Adipocyte (in vitro differentiated cells): ENCODE data around the gene TMEM200A.

Experiments used
- DNase-seq: peaks from one replicate; pipeline ENCODE4 v3.0.0-alpha.2; 2015; ENCODE audit warnings: low read depth
- H3K27me3 ChIP-seq: replicated peaks from 2 replicates; pipeline ENCODE4 v1.7.0; 2013; ENCODE audit warnings: mild to moderate bottlenecking, low read length, moderate library complexity; ENCODE audit not compliant: control insufficient read depth, insufficient read depth
- H3K36me3 ChIP-seq: 2 replicates; pipeline ENCODE4 v1.7.0; 2013; ENCODE audit warnings: low read length, mild to moderate bottlenecking, moderate library complexity; ENCODE audit not compliant: control insufficient read depth, insufficient read depth, severe bottlenecking
- H3K4me1 ChIP-seq: 2 replicates; pipeline ENCODE4 v1.7.0; 2013; ENCODE audit warnings: mild to moderate bottlenecking, low read length, moderate library complexity; ENCODE audit not compliant: control insufficient read depth, insufficient read depth
- H3K4me3 ChIP-seq: 2 replicates; pipeline ENCODE4 v1.7.0; 2013; ENCODE audit warnings: mild to moderate bottlenecking, low read length, moderate library complexity
- H3K9ac ChIP-seq: 2 replicates; pipeline ENCODE4 v1.7.0; 2013; ENCODE audit warnings: mild to moderate bottlenecking, low read length, moderate library complexity
- H3K9me3 ChIP-seq: 2 replicates; pipeline ENCODE4 v1.7.0; 2013; ENCODE audit warnings: mild to moderate bottlenecking, low read length, moderate library complexity; ENCODE audit not compliant: control insufficient read depth

The TMEM200A gene

DNA sequence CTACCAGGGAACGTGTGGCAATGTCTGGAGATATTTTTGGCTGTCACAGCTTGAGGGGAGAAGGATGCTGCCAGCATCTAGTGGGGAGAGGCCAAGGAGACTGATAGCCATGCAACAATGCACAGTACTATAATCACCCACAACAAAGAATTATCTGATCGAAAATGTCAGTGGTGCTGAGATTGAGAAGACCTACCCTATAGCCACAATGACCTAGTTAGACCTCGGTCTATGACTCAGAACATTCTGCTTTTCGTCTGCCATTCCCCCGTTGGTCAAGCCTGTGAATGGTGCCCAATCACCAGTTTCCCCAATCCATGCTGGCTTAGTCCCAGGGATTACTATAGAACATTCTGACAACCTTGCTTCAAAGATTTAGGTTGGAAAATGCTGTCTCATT, 93.5 kb downstream of the TMEM200A start:
- Histone ChIP-seq H3K4me1 (peaks cover 9% of the 10 kb centered on the region), H3K9me3 (no peaks in the 10 kb centered on the region), H3K9ac (no peak overlapping the region), H3K36me3 (no peaks in the 10 kb centered on the region), H3K27me3 (no peaks in the 10 kb centered on the region), H3K4me3 (no peak overlapping the region)
- no peak for DNase-seq

- no peak overlapping the region for H3K9ac ChIP-seq
- no peaks in the 10 kb centered on the region for H3K27me3 ChIP-seq
- no peaks in the 10 kb centered on the region for H3K36me3 ChIP-seq
- no peak for DNase-seq
- no peaks in the 10 kb centered on the region for H3K9me3 ChIP-seq
- H3K4me1 ChIP-seq: peaks cover 9% of the 10 kb centered on the region
- H3K4me3 ChIP-seq: no peak overlapping the region
Observed at GRCh38 chr6:130460934-130461333, 95.1 kb downstream of the TMEM200A start.

- Histone ChIP-seq H3K9me3 (no peaks in the 10 kb centered on the region), H3K4me1 (peaks cover 7% of the 10 kb centered on the region), H3K36me3 (no peaks in the 10 kb centered on the region), H3K4me3 (no peak overlapping the region), H3K27me3 (no peaks in the 10 kb centered on the region), H3K9ac (no peak overlapping the region)
- peak; percentile 7 for DNase-seq
Observed at GRCh38 chr6:130466052-130466747, 100.4 kb downstream of the TMEM200A start.

- Histone ChIP-seq H3K4me1 (peaks cover 3% of the 10 kb centered on the region), H3K36me3 (no peaks in the 10 kb centered on the region), H3K4me3 (no peak overlapping the region), H3K9ac (no peak overlapping the region), H3K9me3 (no peaks in the 10 kb centered on the region), H3K27me3 (no peaks in the 10 kb centered on the region)
- peak; percentile 12 for DNase-seq
Observed at GRCh38 chr6:130466748-130467061, 100.9 kb downstream of the TMEM200A start.

DNA sequence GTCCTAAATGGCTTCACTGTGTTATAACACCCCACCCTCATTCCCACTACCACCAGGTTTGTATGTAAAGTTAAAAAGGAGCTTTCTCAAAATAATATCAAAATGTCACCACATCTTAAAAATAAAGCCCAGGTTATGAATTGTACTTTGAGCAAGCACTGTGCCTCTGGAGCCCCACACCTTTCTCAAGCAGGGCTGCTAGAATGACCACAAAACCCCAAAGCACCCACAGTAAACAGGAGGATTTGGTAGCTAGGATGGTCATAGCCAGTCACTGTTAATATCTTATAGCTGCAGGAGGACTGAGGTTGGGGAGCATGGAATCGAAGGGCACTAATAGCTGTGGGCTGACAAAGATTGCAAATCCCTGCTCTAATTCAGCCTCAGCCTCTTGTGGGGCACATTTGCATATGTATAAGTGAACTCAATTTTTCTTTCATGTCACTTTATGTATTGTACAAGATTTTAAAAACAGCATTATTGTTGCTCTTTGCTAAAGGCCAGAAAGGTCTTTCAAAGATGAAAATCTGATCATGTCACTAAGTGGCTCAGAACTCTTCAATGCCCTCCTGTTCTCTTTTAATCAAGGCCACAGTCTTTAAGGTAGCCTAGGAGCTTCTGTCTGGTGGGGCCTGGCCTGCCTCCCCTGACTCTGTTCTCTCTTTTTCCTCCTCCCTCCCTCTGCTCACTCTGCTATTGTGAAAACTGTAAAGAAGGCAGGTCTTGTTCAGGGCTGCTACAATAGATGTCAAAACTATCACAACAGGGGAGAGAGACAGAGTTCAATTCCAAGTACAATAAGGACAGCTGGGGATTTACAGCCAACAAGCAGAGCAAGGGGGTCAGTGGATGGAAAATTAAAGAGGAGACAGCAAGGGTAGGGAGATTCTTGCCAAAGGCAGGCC, 101.6 kb downstream of the TMEM200A start:
- no peak for DNase-seq
- Histone ChIP-seq H3K9ac (no peak overlapping the region), H3K4me3 (no peak overlapping the region), H3K4me1 (no peaks in the 10 kb centered on the region), H3K9me3 (no peaks in the 10 kb centered on the region), H3K27me3 (no peaks in the 10 kb centered on the region), H3K36me3 (no peaks in the 10 kb centered on the region)

GRCh38 chr6:130470766-130471165, 104.9 kb downstream of the TMEM200A start:
- Histone ChIP-seq H3K4me3 (no peak overlapping the region), H3K9me3 (peaks cover 5% of the 10 kb centered on the region), H3K36me3 (no peaks in the 10 kb centered on the region), H3K4me1 (no peaks in the 10 kb centered on the region), H3K27me3 (no peaks in the 10 kb centered on the region), H3K9ac (no peak overlapping the region)
- DNase-seq: no peak

DNA sequence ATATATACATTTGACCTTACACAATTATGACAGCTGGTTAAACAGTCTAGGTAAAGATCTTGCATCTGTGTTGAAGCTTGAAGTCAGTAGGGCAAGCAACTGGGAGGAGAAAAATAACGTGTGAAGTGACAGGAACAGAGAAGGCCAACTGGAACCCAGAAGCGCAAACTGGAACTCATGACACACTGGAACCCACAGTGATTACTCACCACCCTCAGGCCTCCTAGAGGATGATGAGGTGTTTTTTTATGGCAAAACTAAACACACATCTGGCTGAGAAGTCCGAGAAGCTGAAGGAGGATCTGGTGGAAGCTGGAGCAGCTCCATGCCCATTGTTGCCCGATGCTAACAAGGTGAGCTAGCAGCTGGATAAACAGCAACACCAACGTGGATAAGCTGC, 108.1 kb downstream of the TMEM200A start:
- H3K27me3 ChIP-seq: no peaks in the 10 kb centered on the region
- H3K4me3 ChIP-seq: no peak overlapping the region
- no peaks in the 10 kb centered on the region for H3K4me1 ChIP-seq
- H3K9me3 ChIP-seq: peaks cover 5% of the 10 kb centered on the region
- peak; percentile 44 for DNase-seq
- H3K36me3 ChIP-seq: no peaks in the 10 kb centered on the region
- no peak overlapping the region for H3K9ac ChIP-seq

- peaks cover 4% of the 10 kb centered on the region for H3K4me1 ChIP-seq
- H3K27me3 ChIP-seq: no peaks in the 10 kb centered on the region
- peak; percentile 46 for DNase-seq
- no peaks in the 10 kb centered on the region for H3K36me3 ChIP-seq
- no peak overlapping the region for H3K4me3 ChIP-seq
- no peaks in the 10 kb centered on the region for H3K9me3 ChIP-seq
- H3K9ac ChIP-seq: no peak overlapping the region
Observed at GRCh38 chr6:130482645-130483390, 117.0 kb downstream of the TMEM200A start.

DNA sequence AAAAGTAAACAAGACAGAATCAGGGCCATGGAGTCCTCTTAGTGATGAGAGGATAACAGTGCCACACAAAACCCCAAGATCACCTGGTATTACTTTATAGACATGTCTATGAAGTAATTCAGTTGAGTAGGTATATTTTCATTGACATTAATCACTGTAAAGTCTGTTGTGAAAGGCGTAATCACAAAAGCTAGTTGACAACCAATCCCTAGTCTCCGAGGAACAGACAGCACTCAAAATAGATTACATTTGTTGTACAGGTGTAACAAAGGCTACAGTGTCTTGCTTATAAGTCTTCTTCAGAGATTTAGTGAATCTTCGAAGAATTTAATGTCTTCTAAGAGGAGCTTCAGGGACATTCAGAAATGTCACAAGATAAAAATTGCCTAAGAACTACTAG, 120.1 kb downstream of the TMEM200A start:
- H3K4me3 ChIP-seq: no peak overlapping the region
- H3K9me3 ChIP-seq: no peaks in the 10 kb centered on the region
- no peaks in the 10 kb centered on the region for H3K36me3 ChIP-seq
- DNase-seq: no peak
- peaks cover 4% of the 10 kb centered on the region for H3K4me1 ChIP-seq
- H3K9ac ChIP-seq: no peak overlapping the region
- H3K27me3 ChIP-seq: no peaks in the 10 kb centered on the region

- no peak for DNase-seq
- Histone ChIP-seq H3K36me3 (no peaks in the 10 kb centered on the region), H3K4me3 (no peak overlapping the region), H3K9ac (no peak overlapping the region), H3K9me3 (peaks cover 2% of the 10 kb centered on the region), H3K4me1 (peaks cover 4% of the 10 kb centered on the region), H3K27me3 (no peaks in the 10 kb centered on the region)
Observed at GRCh38 chr6:130486417-130486816, 120.6 kb downstream of the TMEM200A start.

GRCh38 chr6:130489514-130489913, 123.7 kb downstream of the TMEM200A start:
- no peak overlapping the region for H3K4me3 ChIP-seq
- no peaks in the 10 kb centered on the region for H3K4me1 ChIP-seq
- H3K36me3 ChIP-seq: no peaks in the 10 kb centered on the region
- no peak overlapping the region for H3K9ac ChIP-seq
- no peaks in the 10 kb centered on the region for H3K27me3 ChIP-seq
- peaks cover 8% of the 10 kb centered on the region for H3K9me3 ChIP-seq
- no peak for DNase-seq
